Urothelium cell line (cell line): Measurements from ENCODE around the gene GRK4.

ENCODE experiments used
- DNase-seq: peaks from one replicate; pipeline ENCODE4 v3.0.0; 2011; ENCODE audit warnings: low spot score, mixed read lengths
- FAIRE-seq: peaks from 2 replicates; lab custom pipeline; 2011; peaks lifted over from hg19 to GRCh38; lab: Jason Lieb, UNC

The GRK4 gene

DNA sequence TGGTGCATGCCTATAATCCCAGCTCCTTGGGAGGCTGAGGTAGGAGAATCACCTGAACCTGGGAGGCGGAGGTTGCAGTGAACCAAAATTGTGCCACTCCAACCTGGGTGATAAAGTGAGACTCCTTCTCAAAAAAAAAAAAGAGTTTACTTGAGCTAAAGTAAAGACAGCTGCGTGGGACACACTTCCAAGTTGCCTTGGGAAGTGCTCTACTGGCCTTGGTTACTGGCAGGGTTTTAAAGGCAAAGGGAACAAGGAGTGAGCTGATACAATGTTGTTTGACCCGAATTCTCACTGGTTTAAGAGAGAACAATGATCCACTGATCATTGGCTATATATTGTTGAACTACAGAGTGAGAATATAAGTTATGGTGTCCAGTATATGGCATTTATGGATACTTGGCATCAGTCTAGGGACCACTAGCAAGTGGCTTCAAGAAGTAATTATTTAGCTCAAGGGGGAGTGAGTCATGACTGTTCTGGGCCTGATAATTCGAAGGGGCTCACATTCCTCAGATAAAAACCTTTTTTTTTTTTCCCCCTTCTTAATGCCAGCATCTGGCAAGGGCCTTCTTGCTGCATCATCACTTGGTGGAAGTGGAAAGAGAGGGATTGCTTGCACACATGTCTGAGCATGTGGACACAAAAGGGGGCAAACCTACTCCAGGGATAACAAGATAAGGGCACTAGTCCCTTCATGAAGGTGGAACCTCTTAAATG is 32.3 kb downstream of the GRK4 start:
- DNase-seq (no peak), FAIRE-seq (no peak)

- DNase-seq (no peak), FAIRE-seq (no peak)
These were observed 33.0 kb downstream of the GRK4 start for GRCh38 chr4:2996415-2996814.

GRCh38 chr4:3007724-3008123 is 44.4 kb downstream of the GRK4 start:
- no peak for DNase-seq
- no peak for FAIRE-seq

- DNase-seq (no peak), FAIRE-seq (no peak)
These were observed 46.1 kb downstream of the GRK4 start for GRCh38 chr4:3009422-3009821.

GRCh38 chr4:3010577-3010976 is 47.2 kb downstream of the GRK4 start:
- DNase-seq (no peak), FAIRE-seq (no peak)

- no peak for DNase-seq
- FAIRE-seq = no peak
These were observed 47.6 kb downstream of the GRK4 start for GRCh38 chr4:3010998-3011397.

- no peak for DNase-seq
- FAIRE-seq = no peak
These were observed 48.3 kb downstream of the GRK4 start for GRCh38 chr4:3011456-3012220.

GRCh38 chr4:3013323-3013722 is 50.0 kb downstream of the GRK4 start:
- FAIRE-seq = no peak
- no peak for DNase-seq

GRCh38 chr4:3013839-3014350 is 50.5 kb downstream of the GRK4 start:
- no peak for FAIRE-seq

GRCh38 chr4:3016961-3017360 is 53.6 kb downstream of the GRK4 start:
- no peak for DNase-seq
- FAIRE-seq = no peak

More at GRCh38 chr4:3013839-3014350, 50.5 kb downstream of the GRK4 start:
- no peak for DNase-seq

DNA sequence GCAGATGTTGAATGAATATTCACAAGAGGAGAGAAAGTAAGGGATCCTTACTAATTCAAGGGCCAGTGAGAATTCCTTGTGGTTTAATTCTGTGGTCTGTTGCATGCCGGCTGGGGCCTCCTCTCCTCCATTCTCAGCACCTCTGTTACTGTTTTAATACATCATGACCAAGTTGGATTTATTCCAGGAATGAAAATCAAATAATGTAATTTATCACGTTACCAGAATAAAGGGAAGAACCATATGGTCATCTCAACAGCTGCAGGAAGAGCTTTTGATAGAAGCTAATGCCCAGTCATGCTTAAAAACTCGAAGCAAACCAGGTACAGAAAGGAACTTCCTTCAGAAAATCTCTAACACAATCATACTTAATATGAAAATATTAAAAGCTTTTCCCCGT is 54.1 kb downstream of the GRK4 start:
- FAIRE-seq = no peak
- no peak for DNase-seq

- DNase-seq (no peak), FAIRE-seq (no peak)
These were observed 55.9 kb downstream of the GRK4 start for GRCh38 chr4:3019145-3019846.

GRCh38 chr4:3021127-3021526 is 57.8 kb downstream of the GRK4 start:
- no peak for FAIRE-seq

GRCh38 chr4:3021627-3022026 is 58.3 kb downstream of the GRK4 start:
- DNase-seq = no peak
- FAIRE-seq = no peak

More at GRCh38 chr4:3021127-3021526, 57.8 kb downstream of the GRK4 start:
- no peak for DNase-seq

- no peak for DNase-seq
- no peak for FAIRE-seq
These were observed 58.7 kb downstream of the GRK4 start for GRCh38 chr4:3022112-3022511.

GRCh38 chr4:3022651-3023050 is 59.3 kb downstream of the GRK4 start:
- FAIRE-seq (no peak), DNase-seq (no peak)

DNA sequence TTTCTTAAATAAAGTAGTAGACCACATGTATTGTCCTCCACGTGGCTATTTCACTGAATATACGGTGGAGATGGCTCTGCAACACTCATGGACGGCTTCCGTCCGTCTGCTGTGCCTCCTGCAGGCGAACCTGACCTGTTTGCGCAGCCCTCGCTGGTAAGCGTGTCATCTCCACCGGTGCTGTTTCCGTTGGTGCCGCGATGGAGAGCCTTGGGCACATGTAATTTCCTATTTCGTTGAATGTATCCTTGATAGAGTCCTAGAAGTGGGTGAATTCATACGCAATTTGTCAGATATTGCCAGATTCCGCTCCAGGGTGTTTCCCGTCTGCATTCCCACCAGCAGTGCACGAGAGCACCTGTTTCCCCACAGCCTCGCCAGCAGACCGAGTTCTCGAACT is 62.5 kb downstream of the GRK4 start:
- FAIRE-seq = no peak
- no peak for DNase-seq

DNA sequence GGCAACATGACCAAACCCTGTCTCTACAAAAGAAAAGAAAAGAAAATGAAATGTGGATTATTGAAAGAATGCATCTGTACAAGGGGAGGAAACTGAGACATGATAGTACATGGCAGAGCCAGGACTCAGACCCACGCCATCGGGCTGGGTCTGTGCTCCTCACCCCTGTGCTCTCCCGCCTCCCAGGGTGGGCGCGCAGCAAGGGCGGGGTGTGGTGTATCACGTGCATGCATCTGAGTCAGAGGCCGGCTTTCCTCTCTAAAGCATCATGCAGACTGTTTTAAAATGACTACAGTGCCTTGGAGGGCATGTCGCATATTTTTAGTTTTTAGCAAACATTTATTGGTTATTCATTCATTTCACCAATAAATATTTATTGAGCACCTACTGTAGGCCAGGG is 63.2 kb downstream of the GRK4 start:
- DNase-seq = no peak
- no peak for FAIRE-seq

GRCh38 chr4:3029464-3029863 is 66.1 kb downstream of the GRK4 start:
- FAIRE-seq (no peak), DNase-seq (no peak)

- FAIRE-seq = no peak
- DNase-seq = no peak
These were observed 67.4 kb downstream of the GRK4 start for GRCh38 chr4:3030566-3031356.
